ENCODE data around the gene GGT6. TPM values are rescaled to one million over a fixed set of nuclear protein-coding genes. Genes with fewer than 3 reads are reported as not detected.
"Not testable (repeated sequence)": the region's sequence is repeated elsewhere in the genome, so short reads cannot be mapped to it uniquely, and the experiment has no call there.

Gene GGT6
- total and polyA plus RNA-seq, 8 donors, result 20.7 to 36.1 (median 32.9) TPM

DNA sequence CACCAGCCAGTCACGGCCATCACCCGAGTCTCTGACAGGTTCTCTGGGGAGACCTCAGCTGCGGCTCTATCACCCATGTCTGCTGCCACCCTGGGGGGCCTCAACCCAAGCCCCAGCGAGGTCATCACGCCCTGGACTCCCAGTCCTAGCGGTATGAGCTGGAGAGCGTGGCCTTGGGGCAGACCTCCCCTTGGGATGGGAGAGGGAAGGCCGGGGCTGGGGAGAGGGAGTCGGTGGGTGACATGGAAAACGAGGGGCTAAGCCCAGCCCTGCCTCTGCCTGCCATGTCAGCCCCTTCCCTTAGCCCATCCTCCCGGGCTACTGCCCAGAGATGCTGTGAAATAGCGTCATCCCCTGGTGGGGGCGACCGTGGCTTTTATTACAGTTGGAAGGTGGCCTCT is 32.6 kb upstream of the GGT6 start:
- Histone ChIP-seq H3K9me3 (no peaks in the 10 kb centered on the region), H3K4me3 (no peak overlapping the region), H3K4me1 (no peaks in the 10 kb centered on the region), H3K27me3 (no peaks in the 10 kb centered on the region), H3K36me3 (no peaks in the 10 kb centered on the region), H3K27ac (no peak overlapping the region)
- no peak for FAIRE-seq
- 74 to 89% methylated on average over 14 of the region's 14 CpGs for WGBS, 2 donors
- TF ChIP-seq, protein P1, sequence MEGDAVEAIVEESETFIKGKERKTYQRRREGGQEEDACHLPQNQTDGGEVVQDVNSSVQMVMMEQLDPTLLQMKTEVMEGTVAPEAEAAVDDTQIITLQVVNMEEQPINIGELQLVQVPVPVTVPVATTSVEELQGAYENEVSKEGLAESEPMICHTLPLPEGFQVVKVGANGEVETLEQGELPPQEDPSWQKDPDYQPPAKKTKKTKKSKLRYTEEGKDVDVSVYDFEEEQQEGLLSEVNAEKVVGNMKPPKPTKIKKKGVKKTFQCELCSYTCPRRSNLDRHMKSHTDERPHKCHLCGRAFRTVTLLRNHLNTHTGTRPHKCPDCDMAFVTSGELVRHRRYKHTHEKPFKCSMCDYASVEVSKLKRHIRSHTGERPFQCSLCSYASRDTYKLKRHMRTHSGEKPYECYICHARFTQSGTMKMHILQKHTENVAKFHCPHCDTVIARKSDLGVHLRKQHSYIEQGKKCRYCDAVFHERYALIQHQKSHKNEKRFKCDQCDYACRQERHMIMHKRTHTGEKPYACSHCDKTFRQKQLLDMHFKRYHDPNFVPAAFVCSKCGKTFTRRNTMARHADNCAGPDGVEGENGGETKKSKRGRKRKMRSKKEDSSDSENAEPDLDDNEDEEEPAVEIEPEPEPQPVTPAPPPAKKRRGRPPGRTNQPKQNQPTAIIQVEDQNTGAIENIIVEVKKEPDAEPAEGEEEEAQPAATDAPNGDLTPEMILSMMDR (IDR thresholded peaks at IDR 0.05), result no peak
- intact Hi-C loops (cut with DNase I), result no loop called here
- peak in 1 of 6 donors; percentile 55 for DNase-seq
- ATAC-seq, result no peak

DNA sequence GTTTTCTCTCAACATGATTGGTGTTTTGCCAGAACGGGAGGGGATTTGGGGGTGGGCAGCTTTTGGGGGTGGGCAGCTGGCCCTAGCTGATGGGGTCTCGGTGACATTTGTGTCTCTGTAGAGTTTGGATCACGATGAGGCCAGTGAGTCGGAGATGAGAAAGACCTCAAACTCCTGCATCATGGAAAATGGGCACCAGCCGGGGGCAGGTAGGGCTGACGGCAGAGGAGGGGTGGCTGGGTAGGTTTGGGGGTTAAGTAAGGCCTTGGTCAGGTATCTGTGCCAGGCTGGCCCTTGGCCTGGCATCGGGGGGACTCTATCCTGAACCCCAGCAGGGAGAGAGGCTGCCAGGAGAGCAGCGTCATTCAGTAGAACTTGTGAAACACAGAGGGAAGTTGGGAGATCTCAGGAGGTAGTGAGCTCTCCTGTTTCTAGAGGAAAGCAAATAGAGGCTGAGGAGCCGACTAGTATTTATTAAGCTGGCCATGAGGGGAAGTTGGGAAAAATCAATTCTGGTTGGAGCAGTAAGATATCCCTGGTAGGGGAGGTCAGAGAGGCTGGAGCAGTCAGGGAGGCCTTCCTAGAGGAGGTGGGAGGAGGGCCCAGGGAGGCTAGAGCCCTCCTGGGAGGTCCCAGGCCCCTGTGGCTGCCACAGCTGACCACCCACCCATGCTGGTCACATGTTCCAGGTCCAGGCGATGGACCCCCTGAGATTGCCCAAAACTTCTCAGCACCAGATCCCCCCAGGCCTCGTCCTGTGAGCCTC is 32.0 kb upstream of the GGT6 start:
- no peak for ATAC-seq
- intact Hi-C loops (cut with DNase I), result no loop called here
- Histone ChIP-seq H3K9me3 (no peaks in the 10 kb centered on the region), H3K36me3 (no peaks in the 10 kb centered on the region), H3K27ac (no peak overlapping the region), H3K4me1 (no peaks in the 10 kb centered on the region), H3K27me3 (no peaks in the 10 kb centered on the region), H3K4me3 (no peak overlapping the region)
- DNase-seq, result no peak
- TF ChIP-seq, protein P1 (IDR thresholded peaks at IDR 0.05), result no peak
- no peak for FAIRE-seq
- 59 to 74% methylated on average over 11 of the region's 11 CpGs for WGBS, 2 donors

DNA sequence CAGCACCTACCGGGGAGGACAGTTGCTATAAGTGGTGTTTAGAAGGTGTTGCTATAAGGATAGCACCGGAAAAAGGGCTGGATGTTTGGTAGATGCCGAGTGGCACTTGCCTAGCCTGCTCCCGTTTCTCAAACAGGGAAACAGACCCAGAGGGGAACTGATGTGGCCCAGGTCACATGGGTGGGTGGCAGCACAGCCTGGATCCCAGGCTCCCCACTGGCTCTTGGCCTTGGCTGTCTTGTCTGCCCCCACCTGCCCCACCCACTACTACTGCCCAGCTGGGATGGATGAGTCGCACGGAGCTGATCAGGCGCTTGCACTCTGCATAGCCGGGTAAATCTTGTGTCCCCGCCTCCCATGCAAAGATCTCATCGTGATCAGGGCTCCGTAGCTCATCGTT is 31.2 kb upstream of the GGT6 start:
- WGBS, 2 donors, result 60 to 66% methylated on average over 12 of the region's 12 CpGs
- FAIRE-seq, result no peak
- ATAC-seq, result no peak

DNA sequence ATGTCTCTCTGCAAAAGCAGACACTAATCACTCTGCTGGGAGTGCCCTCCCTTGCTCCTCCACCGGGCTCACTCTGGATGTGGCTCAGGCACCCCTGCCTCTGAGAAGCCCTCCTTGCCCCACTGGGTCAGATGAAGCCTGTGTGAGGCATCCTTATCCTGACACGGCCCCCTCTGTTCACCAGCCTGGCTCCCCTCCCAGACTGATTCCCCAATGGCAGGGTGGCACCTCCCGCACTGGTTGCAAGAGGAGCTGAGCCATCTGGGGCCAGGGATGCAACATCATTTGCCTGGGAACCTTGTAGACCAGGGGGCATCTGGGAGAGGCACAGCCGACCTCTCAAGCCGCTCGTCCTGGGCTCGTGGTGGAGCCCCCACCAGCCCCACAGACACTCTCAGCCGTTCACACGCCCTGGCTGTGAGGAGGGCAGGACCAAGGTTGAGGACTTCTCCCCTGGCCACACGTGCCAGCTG is 30.6 kb upstream of the GGT6 start:
- ATAC-seq (no peak), FAIRE-seq (no peak), DNase-seq (no peak)
- H3K9me3 ChIP-seq, result no peaks in the 10 kb centered on the region
- 45 to 62% methylated on average over 10 of the region's 10 CpGs for WGBS, 2 donors
- TF ChIP-seq, protein P1 (IDR thresholded peaks at IDR 0.05), result no peak
- no peaks in the 10 kb centered on the region for H3K36me3 ChIP-seq
- H3K4me3 ChIP-seq, result no peak overlapping the region
- no peaks in the 10 kb centered on the region for H3K27me3 ChIP-seq
- no peaks in the 10 kb centered on the region for H3K4me1 ChIP-seq
- no peak overlapping the region for H3K27ac ChIP-seq
- intact Hi-C loops (cut with DNase I), result no loop called here

More for the DNA sequence above, 31.2 kb upstream of the GGT6 start:
- TF ChIP-seq, protein P1 (IDR thresholded peaks at IDR 0.05), result no peak
- DNase-seq, result no peak
- Histone ChIP-seq H3K27ac (no peak overlapping the region), H3K9me3 (no peaks in the 10 kb centered on the region), H3K27me3 (no peaks in the 10 kb centered on the region), H3K4me1 (no peaks in the 10 kb centered on the region), H3K4me3 (no peak overlapping the region), H3K36me3 (no peaks in the 10 kb centered on the region)
- intact Hi-C loops (cut with DNase I), result no loop called here

DNA sequence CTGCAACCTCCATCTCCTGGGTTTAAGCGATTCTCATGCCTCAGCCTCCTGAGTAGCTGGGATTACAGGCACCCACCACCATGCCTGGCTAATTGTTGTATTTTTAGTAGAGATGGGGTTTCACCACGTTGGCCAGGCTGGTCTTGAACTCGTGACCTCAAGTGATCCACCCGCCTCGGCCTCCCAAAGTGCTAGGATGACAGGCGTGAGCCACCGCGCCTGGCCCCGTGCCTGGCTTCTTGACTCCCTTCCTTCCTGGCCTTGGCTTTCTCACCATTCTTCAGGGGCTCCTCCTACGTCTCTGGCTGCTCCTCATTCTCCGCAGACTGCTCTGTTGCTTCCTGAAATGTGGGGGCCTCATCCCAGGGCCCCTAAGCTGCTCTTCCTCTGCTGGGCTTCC is 29.7 kb upstream of the GGT6 start:
- H3K36me3 ChIP-seq; FAIRE-seq; intact Hi-C loops (cut with DNase I); H3K27ac ChIP-seq; H3K4me3 ChIP-seq; H3K4me1 ChIP-seq; ATAC-seq; DNase-seq; H3K27me3 ChIP-seq; H3K9me3 ChIP-seq: not testable (repeated sequence)
- WGBS, 2 donors, result 48 to 68% methylated on average over 9 to 11 of the region's 11 CpGs

Measured in pancreas (tissue), 10 donors.